ENCODE data around the gene SLC12A8. TPM values are rescaled to one million over a fixed set of nuclear protein-coding genes. Genes with fewer than 3 reads are reported as not detected.

SLC12A8 gene
- total and polyA plus RNA-seq, 10 donors, result 0.32 to 2.8 (median 1.3) TPM

- no peaks in the 10 kb centered on the region for H3K27me3 ChIP-seq (replicated peaks in 1 of 7)
- intact Hi-C loops (cut with DNase I; ENCODE audit: low total_unique reads), result no loop called here
- H3K27ac ChIP-seq, result no peak overlapping the region
- H3K4me3 ChIP-seq, result no peak overlapping the region
- TF ChIP-seq POLR2AphosphoS5 (IDR thresholded peaks at IDR 0.05) (no peak), CTCF (IDR thresholded peaks at IDR 0.05 in 8 of 11, conservative IDR thresholded peaks at IDR 0.05 in 3 of 11) (no peak), POLR2A (IDR thresholded peaks at IDR 0.05) (no peak)
- no peaks in the 10 kb centered on the region for H3K36me3 ChIP-seq
- WGBS, 5 donors, result 75 to 91% (median 84%) methylated on average over 4 of the region's 4 CpGs
- peaks cover 0 to 18% (median 12%) of the 10 kb centered on the region in 8 donors for H3K9me3 ChIP-seq
- H3K4me1 ChIP-seq, result no peaks in the 10 kb centered on the region
- DNase-seq, result no peak
Observed at GRCh38 chr3:125098611-125099291, 113.8 kb downstream of the SLC12A8 start.

- no peak overlapping the region for H3K4me3 ChIP-seq
- intact Hi-C loops (cut with DNase I; ENCODE audit: low total_unique reads), result no loop called here
- no peak for DNase-seq
- H3K27ac ChIP-seq, result no peak overlapping the region
- no peaks in the 10 kb centered on the region for H3K36me3 ChIP-seq
- no peaks in the 10 kb centered on the region for H3K4me1 ChIP-seq
- peaks cover 0 to 16% (median 4%) of the 10 kb centered on the region in 8 donors for H3K9me3 ChIP-seq
- H3K27me3 ChIP-seq (replicated peaks in 1 of 7), result no peaks in the 10 kb centered on the region
- TF ChIP-seq POLR2A (IDR thresholded peaks at IDR 0.05) (no peak), CTCF (IDR thresholded peaks at IDR 0.05 in 8 of 11, conservative IDR thresholded peaks at IDR 0.05 in 3 of 11) (no peak), POLR2AphosphoS5 (IDR thresholded peaks at IDR 0.05) (no peak)
Observed at GRCh38 chr3:125090649-125091048, 121.9 kb downstream of the SLC12A8 start.

- Histone ChIP-seq H3K27ac (no peak overlapping the region), H3K4me3 (no peak overlapping the region), H3K27me3 (replicated peaks in 1 of 7) (no peaks in the 10 kb centered on the region), H3K36me3 (no peaks in the 10 kb centered on the region), H3K9me3 (peaks cover 0 to 16% (median 4%) of the 10 kb centered on the region in 8 donors), H3K4me1 (no peaks in the 10 kb centered on the region)
- intact Hi-C loops (cut with DNase I; ENCODE audit: low total_unique reads), result no loop called here
- 84 to 94% (median 90%) methylated on average over 6 of the region's 6 CpGs for WGBS, 5 donors
- no peak for DNase-seq
- TF ChIP-seq CTCF (IDR thresholded peaks at IDR 0.05 in 8 of 11, conservative IDR thresholded peaks at IDR 0.05 in 3 of 11), result no peak
- no peak for TF ChIP-seq POLR2AphosphoS5 (IDR thresholded peaks at IDR 0.05)
- TF ChIP-seq POLR2A (IDR thresholded peaks at IDR 0.05), result no peak
Observed at GRCh38 chr3:125087768-125088391, 124.7 kb downstream of the SLC12A8 start.

- intact Hi-C loops (cut with DNase I; ENCODE audit: low total_unique reads), result no loop called here
Observed at GRCh38 chr3:125085166-125085565, 127.4 kb downstream of the SLC12A8 start.

More at GRCh38 chr3:125085166-125085565, 127.4 kb downstream of the SLC12A8 start:
- H3K4me1 ChIP-seq, result no peaks in the 10 kb centered on the region
- H3K27me3 ChIP-seq (replicated peaks in 1 of 7), result no peaks in the 10 kb centered on the region
- no peak for DNase-seq
- no peak overlapping the region for H3K4me3 ChIP-seq
- no peak overlapping the region for H3K27ac ChIP-seq
- TF ChIP-seq POLR2A (IDR thresholded peaks at IDR 0.05), result no peak
- TF ChIP-seq CTCF (IDR thresholded peaks at IDR 0.05 in 8 of 11, conservative IDR thresholded peaks at IDR 0.05 in 3 of 11), result no peak
- no peak for TF ChIP-seq POLR2AphosphoS5 (IDR thresholded peaks at IDR 0.05)
- H3K36me3 ChIP-seq, result no peaks in the 10 kb centered on the region
- H3K9me3 ChIP-seq, result peaks cover 0 to 3% (median 0%) of the 10 kb centered on the region in 8 donors
